Peyer's patch (tissue), 4 donors: Measurements from ENCODE around the gene HSD17B14.

Experiments used
- CTCF ChIP-seq, 6 experiments: fragments of 450-650 bp in 4 of 6; fragments of 200-600 bp in 2 of 6; sonication (generic) in 1 of 6; IDR thresholded peaks; one replicate each; pipeline ENCODE4 v1.5.1; 2017 to 2019; ENCODE audit warnings: antibody characterized with exemption in 6 of 6, mild to moderate bottlenecking in 3 of 6, moderate library complexity in 1 of 6
- POLR2A ChIP-seq, 2 donors: fragments of 450-650 bp; IDR thresholded peaks; one replicate each; pipeline ENCODE4 v1.5.1; 2017; ENCODE audit warnings: antibody characterized with exemption in 2 of 2, mild to moderate bottlenecking in 2 of 2, moderate library complexity in 2 of 2

DNA sequence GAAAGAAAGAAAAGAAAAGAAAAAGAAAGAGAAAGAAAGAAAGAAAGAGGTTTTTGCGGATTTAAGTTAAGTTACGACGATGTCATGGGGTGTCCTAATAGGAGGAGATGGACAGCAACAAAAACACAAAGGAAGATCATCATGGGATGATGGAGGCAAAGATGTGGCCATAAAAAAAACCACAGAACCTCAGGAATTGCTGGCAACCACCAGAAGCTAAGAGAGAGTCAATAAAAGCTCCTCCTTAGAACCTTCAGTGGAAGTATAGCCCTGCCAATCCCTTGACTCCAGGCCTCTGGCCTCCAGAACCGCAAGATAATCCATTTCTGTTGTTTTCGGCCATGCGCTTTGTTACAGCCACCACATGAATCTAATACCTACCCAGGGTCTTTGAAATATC is 20.6 kb upstream of the HSD17B14 start:
- TF ChIP-seq CTCF (IDR thresholded peaks at IDR 0.05) = no peak
- no peak for TF ChIP-seq POLR2A (IDR thresholded peaks at IDR 0.05)
